HUES64 (cell line): Measurements from ENCODE around the gene TMTC2.

Experiments used
- H3K27ac ChIP-seq: 2 replicates; pipeline ENCODE4 v1.7.0; 2013; ENCODE audit warnings: low read depth, low read length, inconsistent platforms
- H3K27me3 ChIP-seq: 2 replicates; pipeline ENCODE4 v1.6.1; 2013; ENCODE audit warnings: mild to moderate bottlenecking, low read length; ENCODE audit not compliant: insufficient read depth
- H3K36me3 ChIP-seq: 2 replicates; pipeline ENCODE4 v1.6.1; 2013; ENCODE audit warnings: mild to moderate bottlenecking, low read length; ENCODE audit not compliant: insufficient read depth
- H3K4me1 ChIP-seq: 2 replicates; pipeline ENCODE4 v1.6.1; 2013; ENCODE audit warnings: mild to moderate bottlenecking, low read length, moderate library complexity; ENCODE audit not compliant: insufficient read depth
- H3K4me3 ChIP-seq: 2 replicates; pipeline ENCODE4 v1.5.1; 2013; ENCODE audit warnings: mild to moderate bottlenecking, low read length, moderate library complexity
- H3K9ac ChIP-seq: 2 replicates; pipeline ENCODE4 v1.6.1; 2013; ENCODE audit warnings: mild to moderate bottlenecking, low read depth, low read length
- H3K9me3 ChIP-seq: 2 replicates; pipeline ENCODE4 v1.6.1; 2013; ENCODE audit warnings: low read depth, low read length; ENCODE audit not compliant: insufficient read depth
- WGBS: fragments of 150-250, 120-280 bp; methylation state at CpG from one replicate; pipeline ENCODE4 v1.1.7; 2013; ENCODE audit warnings: missing lambda C conversion rate; 5-methylcytosine and 5-hydroxymethylcytosine counted together

TMTC2 gene

DNA sequence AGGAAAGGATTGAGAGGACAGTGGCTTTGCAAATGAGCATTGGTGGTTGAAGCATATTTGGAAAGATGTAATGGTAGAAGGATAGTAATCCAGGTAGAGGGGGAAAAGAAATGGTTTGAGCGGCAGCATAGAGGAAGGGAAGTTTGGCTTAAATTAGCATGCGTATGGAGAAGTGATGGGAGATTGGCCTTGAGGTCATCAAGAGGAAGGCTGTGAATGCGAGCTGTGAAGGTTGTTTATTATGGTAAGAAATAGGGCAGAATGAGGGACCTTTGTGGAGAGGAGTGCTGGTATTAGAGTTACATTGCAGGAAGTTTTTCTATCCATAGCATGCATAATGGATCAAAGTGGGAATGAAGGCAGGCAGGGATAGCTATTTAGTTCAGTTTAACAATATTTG lies 162.1 kb downstream of the TMTC2 start:
- Histone ChIP-seq H3K27me3 (no peaks in the 10 kb centered on the region), H3K9me3 (no peaks in the 10 kb centered on the region), H3K4me1 (peaks cover 23% of the 10 kb centered on the region), H3K36me3 (no peaks in the 10 kb centered on the region), H3K27ac (no peak overlapping the region), H3K4me3 (no peak overlapping the region), H3K9ac (no peak overlapping the region)
- 34% methylated on average over 3 of the region's 3 CpGs for whole genome bisulfite sequencing

DNA sequence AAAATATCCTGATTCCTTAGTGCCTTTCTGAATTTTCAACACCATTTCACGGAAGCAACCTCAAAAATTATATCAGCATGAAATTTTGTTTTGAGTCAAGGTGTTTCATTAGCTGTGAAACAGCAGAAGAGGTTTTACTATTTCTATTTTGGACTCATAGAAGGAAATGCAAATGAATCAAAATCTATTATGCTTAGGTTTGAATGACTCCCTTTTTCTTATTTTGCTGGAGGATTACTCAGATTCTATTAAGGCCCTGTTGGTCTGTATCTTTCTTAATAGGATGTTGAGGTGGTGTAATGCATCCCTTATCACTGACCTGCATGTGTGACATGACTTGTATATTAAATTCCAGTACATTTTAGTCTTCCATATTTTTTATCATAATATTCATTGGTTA lies 165.8 kb downstream of the TMTC2 start:
- Histone ChIP-seq H3K27ac (no peak overlapping the region), H3K27me3 (no peaks in the 10 kb centered on the region), H3K4me1 (peaks cover 34% of the 10 kb centered on the region), H3K4me3 (no peak overlapping the region), H3K36me3 (no peaks in the 10 kb centered on the region), H3K9ac (no peak overlapping the region), H3K9me3 (no peaks in the 10 kb centered on the region)
- 100% methylated on average over 1 of the region's 1 CpG for WGBS

- Histone ChIP-seq H3K9ac (no peak overlapping the region), H3K27ac (no peak overlapping the region), H3K4me3 (no peak overlapping the region), H3K4me1 (peaks cover 25% of the 10 kb centered on the region), H3K27me3 (no peaks in the 10 kb centered on the region), H3K9me3 (no peaks in the 10 kb centered on the region), H3K36me3 (no peaks in the 10 kb centered on the region)
These were observed 169.2 kb downstream of the TMTC2 start for GRCh38 chr12:82855872-82856271.

DNA sequence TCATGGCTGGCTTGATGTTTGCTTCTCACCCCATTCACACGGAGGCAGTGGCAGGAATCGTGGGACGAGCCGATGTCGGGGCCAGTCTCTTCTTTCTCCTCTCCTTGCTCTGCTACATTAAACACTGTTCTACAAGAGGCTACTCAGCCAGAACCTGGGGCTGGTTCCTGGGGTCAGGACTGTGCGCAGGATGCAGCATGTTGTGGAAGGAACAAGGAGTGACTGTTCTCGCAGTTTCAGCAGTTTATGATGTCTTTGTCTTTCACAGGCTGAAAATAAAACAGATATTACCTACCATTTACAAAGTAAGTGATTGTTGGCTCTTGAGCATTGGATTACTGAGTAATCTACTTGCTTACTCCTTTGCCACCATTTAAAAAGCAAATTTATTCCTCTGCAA lies 170.6 kb downstream of the TMTC2 start:
- Histone ChIP-seq H3K36me3 (no peaks in the 10 kb centered on the region), H3K27ac (no peak overlapping the region)
- WGBS: 94% methylated on average over 6 of the region's 7 CpGs

GRCh38 chr12:82857911-82858533 lies 171.3 kb downstream of the TMTC2 start:
- WGBS: 32% methylated on average over 10 of the region's 10 CpGs

More for the DNA sequence above, 170.6 kb downstream of the TMTC2 start:
- H3K27me3 ChIP-seq: no peaks in the 10 kb centered on the region
- no peaks in the 10 kb centered on the region for H3K9me3 ChIP-seq
- no peak overlapping the region for H3K9ac ChIP-seq
- H3K4me1 ChIP-seq: peaks cover 25% of the 10 kb centered on the region
- no peak overlapping the region for H3K4me3 ChIP-seq

DNA sequence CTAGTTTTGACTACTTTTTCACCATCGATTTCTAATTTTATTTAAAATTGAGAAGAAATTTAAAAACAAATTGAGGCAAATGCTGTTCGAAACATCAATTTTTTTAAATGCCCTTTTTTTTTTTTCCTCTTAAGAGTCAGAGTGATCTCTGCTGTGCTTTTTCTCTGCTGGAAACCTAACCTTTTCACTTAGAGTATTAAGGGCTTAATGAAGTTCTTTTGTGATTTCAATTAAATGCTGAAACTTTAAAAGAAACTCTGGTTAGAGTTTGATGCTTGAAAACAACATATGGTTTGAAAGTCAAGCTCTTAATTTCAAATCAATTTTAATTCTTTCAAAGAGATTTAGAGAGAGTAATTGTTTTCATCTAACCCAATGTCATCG lies 171.8 kb downstream of the TMTC2 start:
- H3K4me1 ChIP-seq: peaks cover 25% of the 10 kb centered on the region
- no peaks in the 10 kb centered on the region for H3K27me3 ChIP-seq
- peak overlapping the region; percentile 4; the same call in 1 of the 2 replicates for H3K9ac ChIP-seq
- WGBS: 54% methylated on average over 2 of the region's 3 CpGs
- H3K36me3 ChIP-seq: no peaks in the 10 kb centered on the region
- peak overlapping the region; percentile 74 for H3K27ac ChIP-seq
- 0 out of 2 replicates have a peak overlapping the region, but pooled peaks have one; percentile 6 for H3K4me3 ChIP-seq
- no peaks in the 10 kb centered on the region for H3K9me3 ChIP-seq

More at GRCh38 chr12:82857911-82858533, 171.3 kb downstream of the TMTC2 start:
- Histone ChIP-seq H3K4me1 (peaks cover 25% of the 10 kb centered on the region), H3K27me3 (no peaks in the 10 kb centered on the region), H3K27ac (peak overlapping the region; percentile 74; the same call in 1 of the 2 replicates), H3K4me3 (0 out of 2 replicates have a peak overlapping the region, but pooled peaks have one; percentile 6), H3K9me3 (no peaks in the 10 kb centered on the region), H3K9ac (peak overlapping the region; percentile 4; the same call in 1 of the 2 replicates), H3K36me3 (no peaks in the 10 kb centered on the region)

DNA sequence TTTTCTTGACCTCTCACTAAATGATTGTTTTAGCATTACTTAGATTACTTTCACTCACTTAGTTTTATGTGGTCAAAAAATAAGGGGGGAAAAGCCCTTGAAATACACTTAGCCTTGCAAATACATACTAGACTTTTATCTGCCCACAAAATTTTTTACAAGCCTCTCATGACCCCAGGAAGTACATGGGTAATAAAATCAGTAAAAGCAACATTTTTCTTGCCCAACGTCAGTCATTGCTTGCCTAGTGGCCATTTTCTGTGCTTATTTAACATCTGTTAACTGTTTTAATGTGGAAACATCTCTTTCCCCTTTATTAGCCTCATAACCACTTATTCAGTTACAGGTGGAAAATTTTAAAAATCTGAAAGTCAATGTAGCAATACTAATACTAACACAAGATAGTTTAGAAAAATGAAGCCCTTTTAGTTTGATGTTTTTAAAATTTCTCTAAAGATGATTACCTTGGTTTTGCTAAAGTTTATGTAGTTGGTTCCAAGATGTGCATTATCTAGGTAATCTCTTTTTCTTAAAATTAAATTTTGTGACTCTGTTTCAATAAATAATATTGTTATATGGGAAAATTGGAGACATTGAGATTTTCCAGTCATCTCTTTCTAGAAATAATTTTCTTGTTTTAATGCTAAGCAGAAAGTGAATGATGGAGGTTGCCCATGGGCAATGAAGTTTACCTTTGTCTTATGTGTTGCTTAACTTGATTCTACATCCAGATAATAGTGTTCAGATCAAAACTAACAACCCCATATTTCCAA lies 175.5 kb downstream of the TMTC2 start:
- Histone ChIP-seq H3K9me3 (no peaks in the 10 kb centered on the region), H3K4me3 (no peak overlapping the region), H3K36me3 (no peaks in the 10 kb centered on the region), H3K4me1 (peaks cover 17% of the 10 kb centered on the region), H3K9ac (no peak overlapping the region), H3K27me3 (no peaks in the 10 kb centered on the region), H3K27ac (no peak overlapping the region)
- 90% methylated on average over 1 of the region's 1 CpG for WGBS

GRCh38 chr12:82862876-82863649 lies 176.4 kb downstream of the TMTC2 start:
- 94% methylated on average over 6 of the region's 6 CpGs for WGBS

GRCh38 chr12:82866227-82866775 lies 179.6 kb downstream of the TMTC2 start:
- 100% methylated on average over 3 of the region's 4 CpGs for WGBS
- Histone ChIP-seq H3K4me3 (no peak overlapping the region), H3K9me3 (no peaks in the 10 kb centered on the region), H3K27me3 (no peaks in the 10 kb centered on the region), H3K36me3 (no peaks in the 10 kb centered on the region), H3K9ac (no peak overlapping the region), H3K4me1 (peaks cover 21% of the 10 kb centered on the region), H3K27ac (no peak overlapping the region)

More at GRCh38 chr12:82862876-82863649, 176.4 kb downstream of the TMTC2 start:
- Histone ChIP-seq H3K9me3 (no peaks in the 10 kb centered on the region), H3K36me3 (no peaks in the 10 kb centered on the region), H3K27ac (no peak overlapping the region), H3K27me3 (no peaks in the 10 kb centered on the region), H3K4me3 (no peak overlapping the region), H3K4me1 (peaks cover 9% of the 10 kb centered on the region), H3K9ac (no peak overlapping the region)

- Histone ChIP-seq H3K27me3 (no peaks in the 10 kb centered on the region), H3K4me3 (no peak overlapping the region), H3K4me1 (peaks cover 21% of the 10 kb centered on the region), H3K9me3 (no peaks in the 10 kb centered on the region), H3K36me3 (no peaks in the 10 kb centered on the region), H3K27ac (no peak overlapping the region), H3K9ac (no peak overlapping the region)
- 96% methylated on average over 2 of the region's 3 CpGs for WGBS
These were observed 180.2 kb downstream of the TMTC2 start for GRCh38 chr12:82866946-82867345.
